VCaP (cell line): ENCODE results near the gene DBX1.

Experiments used
- H3K27ac ChIP-seq: fragments of 450-650 bp; 2 replicates; pipeline ENCODE4 v1.5.1; 2017
- TF ChIP-seq, protein P1 (sequence below): fragments of 450-650 bp; conservative IDR thresholded peaks from 2 replicates; pipeline ENCODE4 v1.5.1; 2017; ENCODE audit warnings: mild to moderate bottlenecking, moderate library complexity

Gene DBX1

DNA sequence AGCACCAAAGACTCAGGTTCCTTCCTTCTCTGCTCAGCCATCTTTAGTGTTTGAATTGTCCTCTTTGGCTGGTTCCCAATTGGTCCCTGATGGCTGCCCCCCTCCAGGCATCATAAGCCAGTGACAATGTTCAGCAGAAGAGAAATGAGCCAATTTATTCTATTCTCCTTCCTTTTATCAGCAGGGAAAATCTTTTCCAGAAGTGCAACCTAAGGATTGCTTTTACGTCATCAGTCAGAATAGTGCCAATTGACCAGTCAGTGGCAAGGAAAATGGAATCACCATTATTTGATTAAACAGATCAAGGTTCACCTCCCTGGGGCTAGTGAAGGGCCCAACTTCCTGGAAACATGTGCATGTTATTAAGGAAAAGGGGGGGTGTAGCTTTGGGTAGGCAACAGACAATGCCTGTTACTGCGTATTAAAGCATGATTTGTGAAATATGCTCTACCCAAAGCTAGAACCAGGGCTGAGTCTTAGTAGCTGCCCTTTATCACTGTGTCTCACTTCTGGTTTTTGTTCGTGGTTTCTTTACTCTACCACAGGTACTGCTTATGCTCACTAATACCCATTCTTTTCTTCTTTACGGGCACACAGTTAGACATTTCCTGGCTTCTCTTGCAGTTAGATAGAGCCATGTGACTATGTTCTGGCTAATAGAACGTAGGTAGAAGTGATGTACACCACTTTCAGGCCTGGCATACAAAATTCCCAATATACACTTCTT is 12.6 kb upstream of the DBX1 start:
- TF ChIP-seq, protein P1, sequence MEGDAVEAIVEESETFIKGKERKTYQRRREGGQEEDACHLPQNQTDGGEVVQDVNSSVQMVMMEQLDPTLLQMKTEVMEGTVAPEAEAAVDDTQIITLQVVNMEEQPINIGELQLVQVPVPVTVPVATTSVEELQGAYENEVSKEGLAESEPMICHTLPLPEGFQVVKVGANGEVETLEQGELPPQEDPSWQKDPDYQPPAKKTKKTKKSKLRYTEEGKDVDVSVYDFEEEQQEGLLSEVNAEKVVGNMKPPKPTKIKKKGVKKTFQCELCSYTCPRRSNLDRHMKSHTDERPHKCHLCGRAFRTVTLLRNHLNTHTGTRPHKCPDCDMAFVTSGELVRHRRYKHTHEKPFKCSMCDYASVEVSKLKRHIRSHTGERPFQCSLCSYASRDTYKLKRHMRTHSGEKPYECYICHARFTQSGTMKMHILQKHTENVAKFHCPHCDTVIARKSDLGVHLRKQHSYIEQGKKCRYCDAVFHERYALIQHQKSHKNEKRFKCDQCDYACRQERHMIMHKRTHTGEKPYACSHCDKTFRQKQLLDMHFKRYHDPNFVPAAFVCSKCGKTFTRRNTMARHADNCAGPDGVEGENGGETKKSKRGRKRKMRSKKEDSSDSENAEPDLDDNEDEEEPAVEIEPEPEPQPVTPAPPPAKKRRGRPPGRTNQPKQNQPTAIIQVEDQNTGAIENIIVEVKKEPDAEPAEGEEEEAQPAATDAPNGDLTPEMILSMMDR = no peak
- H3K27ac ChIP-seq = no peak overlapping the region

DNA sequence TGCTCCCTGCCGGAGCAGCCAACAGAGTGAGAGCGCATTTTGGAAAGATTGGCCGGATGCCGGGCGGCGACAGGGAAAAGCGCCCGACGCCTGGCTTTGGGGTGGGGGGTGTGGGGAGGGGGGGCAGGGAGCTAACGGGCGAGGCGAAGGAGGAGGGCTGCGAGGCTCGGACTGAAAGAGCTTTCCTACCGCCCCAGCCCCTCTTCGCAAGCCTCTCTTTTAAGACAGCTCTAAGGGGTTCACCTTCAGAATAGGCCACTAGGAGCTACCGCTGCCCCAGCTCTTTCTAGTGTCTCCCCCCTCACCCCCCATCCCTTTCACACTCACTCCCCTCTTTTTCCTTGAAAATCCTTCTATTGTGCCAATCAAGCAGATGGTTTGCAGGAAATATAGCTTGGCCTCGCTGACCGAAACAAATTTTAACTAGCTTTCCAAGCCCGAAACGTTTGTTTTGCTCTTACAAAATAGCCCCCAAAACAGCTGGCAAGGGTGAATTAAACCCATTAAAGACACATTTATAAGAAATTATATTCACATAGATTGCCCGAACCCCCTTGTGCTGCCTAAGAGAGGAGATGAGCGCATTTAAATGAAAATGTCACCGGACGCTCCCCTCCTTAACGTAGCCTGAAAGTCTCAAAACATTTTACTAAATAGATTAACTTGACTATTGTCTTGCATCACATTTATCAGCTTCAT is 3.7 kb upstream of the DBX1 start:
- TF ChIP-seq, protein P1 = no peak
- H3K27ac ChIP-seq = no peak overlapping the region

DNA sequence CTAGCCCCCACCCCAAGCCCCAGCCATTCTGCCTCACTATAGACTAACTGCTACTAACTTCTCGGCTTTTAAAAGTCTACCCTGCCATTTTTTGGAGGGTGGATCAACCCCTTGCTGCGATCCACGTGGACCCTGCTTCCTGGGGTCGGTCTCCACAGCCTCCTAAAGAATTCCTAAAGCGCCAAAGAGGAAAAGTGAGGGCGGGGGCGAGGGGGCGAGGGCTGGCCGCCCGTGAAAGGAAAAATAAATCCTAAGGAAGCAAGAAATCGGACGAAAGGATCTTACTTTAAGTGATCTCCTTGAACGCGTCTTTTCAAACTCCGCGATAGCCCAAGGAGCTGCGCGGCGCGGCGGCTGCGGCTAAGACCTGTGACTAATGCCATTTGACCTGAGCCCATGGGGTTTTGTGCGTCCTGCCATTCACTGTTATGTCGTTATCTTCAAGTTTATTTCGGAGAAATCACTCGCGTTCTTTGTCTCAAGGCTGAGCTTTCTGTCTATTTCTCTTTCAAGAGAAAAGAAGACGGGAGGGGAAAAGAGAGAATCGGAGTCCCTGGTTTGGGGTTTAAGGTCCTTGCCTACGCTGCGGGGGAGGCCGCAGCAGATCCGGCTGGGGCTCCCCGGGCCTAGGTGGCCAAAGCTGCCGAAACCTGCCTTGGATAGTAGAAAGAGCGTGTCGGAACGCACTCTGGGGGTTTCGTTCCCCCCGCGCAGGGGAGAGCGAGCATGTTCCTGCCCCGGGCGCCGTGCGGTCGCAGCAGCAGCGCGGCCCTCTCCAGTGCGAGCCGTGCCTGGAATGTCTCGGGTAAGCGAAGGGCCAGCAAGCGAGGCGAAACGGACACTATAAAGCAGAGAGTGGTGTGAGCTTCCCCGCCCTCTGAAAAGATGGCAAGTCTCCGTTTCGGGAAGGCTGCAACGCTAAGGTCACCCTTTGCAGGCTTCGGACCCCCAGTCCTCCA is 2.8 kb upstream of the DBX1 start:
- no peak overlapping the region for H3K27ac ChIP-seq
- TF ChIP-seq, protein P1 = no peak

DNA sequence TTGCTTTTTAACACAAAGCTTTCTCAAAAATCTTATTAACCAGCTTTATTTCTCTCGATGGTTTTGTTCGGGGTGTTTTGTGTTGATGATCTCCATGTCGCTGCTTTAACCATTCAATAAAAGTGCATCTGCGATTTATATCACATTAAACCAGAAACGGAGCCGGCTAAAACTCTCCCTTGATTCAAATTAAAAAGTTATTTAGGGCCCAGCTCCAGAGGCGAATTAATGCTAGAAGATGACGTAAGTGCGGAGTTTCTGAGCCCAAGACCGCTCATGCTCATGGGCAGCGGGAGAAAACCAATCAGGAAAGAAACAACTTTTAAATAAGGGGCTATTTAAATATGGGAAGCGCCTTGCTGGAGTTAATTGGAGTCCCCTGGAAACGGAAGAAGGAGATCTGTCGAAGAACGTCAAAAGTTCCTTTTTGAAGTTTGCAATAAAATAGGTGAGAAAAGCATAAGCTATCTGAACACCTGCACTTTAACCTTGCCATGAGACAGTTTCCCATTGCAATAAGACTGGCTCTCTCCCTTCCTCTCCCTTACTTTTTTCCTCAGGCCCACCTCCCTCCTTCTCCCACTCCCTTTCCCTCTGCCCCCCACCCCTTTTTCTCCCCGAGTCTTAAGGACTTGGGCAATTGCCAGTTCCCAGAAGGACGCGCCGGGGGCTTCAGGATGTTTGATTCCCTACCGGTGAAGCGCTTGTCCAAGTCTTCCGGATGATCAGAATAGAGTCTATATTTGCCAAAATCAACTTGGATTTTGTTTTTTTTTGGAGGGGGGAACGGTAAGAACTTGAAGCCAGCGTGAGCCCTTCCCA is 1.9 kb upstream of the DBX1 start:
- H3K27ac ChIP-seq = no peak overlapping the region

DNA sequence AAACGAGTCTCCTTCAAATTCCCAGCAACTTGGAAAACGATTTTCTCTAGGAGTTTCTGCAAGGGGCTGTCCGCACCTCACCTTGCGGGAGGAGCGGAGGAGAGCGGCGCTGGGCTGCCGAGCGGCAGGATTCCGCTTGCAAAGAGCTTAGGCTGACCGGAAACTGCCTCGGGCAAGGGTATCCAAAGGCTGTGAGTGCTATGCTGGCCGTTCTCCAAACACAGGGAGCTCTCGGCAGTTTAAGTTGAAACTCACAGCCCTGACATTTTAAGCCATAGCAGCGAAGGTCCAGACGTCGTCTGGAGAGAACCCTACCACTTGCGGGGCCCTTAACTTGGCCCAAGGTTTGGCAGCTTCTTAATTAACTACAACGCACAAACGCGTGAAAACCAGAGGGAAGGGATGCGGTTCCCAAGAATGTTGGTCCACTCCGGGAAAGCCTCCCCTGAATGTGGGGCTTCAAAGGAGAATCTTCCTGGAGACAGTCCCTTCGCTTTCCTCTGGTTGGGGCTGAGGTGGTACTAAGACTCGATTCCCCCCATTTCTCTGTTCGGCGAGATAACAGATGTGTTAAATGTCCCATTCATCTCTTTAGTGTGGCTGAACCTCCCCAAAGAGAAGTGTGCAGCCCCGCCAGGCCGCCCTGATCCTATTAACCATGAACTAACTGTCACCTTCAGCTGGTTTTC is 1.1 kb upstream of the DBX1 start:
- TF ChIP-seq, protein P1 = no peak
- H3K27ac ChIP-seq = no peak overlapping the region

More for the DNA sequence above, 1.9 kb upstream of the DBX1 start:
- TF ChIP-seq, protein P1 = no peak

DNA sequence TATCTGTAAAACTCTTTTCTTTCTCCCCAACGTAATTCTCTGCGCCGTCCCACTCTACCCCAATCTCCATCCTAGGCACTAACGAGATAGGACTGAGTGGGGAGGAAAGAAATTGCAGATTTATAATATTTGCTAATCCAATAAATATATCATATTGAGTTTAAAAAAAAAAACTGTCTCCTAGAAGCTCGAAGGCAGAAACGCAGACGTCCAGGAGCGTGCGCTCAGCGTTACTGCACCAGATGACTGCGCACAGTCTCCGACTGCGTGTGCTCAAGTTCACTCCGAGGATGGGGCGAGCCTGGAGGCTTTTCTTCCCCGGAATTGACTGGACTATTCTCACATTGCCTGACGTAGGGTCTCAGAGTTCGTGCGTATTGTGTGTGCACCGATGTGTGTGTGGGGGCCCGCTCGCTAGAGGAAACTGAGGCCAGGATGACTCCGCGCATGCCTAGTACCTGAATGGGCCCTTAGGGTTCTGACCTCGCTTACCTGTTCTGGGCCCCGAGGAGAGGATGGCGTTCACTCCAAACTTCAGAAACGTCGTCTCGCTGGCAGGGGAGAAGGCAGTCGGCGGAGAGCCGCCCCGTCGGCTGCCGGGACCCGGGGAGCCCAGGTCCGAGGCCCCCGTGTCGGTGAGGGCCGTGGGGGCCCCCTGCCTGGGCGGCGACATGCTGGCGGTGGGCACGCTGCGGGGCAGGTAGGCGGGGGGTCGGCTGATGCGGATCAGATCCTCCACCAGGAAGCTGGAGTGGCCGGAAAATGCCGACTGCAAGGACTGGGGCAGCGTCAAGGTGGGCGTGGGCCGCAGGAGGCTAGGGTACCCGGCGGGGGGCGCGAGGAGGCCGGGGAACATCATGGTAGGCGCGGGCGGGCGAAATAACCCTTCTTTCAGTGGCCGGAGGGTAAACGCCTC is 551 bp downstream of the DBX1 start:
- TF ChIP-seq, protein P1 = no peak
- H3K27ac ChIP-seq = no peak overlapping the region
